NCI-H2107 treated with DMSO at 0.1 percent for 48 hours (cell line): ENCODE data around the gene MYRF.

ENCODE experiments used
- DNase-seq: peaks from one replicate; lab custom pipeline; 2025; ENCODE audit not compliant: unreplicated experiment; lab: John Stamatoyannopoulos, UW

MYRF gene

DNA sequence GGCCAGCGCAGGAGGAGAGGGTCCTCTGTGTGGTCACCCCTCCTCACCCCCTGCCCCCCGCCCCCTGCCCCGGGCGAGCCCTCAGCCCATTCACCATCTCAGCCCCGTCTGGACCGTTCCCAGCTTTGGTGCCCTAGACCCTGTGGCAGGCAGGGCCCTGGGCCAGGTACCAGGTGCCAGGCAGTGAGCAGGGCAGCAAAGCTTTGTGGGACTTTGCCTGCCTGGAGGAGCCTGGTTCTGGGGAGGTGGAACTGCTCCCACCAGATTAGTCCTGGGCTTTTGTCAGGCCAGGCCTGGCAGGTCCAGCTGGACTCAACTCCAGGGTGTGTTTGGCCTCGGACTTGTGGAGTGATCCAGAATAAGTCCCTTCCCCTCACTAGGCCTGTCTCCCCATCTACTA lies 13.7 kb upstream of the MYRF start:
- no peak for DNase-seq

DNA sequence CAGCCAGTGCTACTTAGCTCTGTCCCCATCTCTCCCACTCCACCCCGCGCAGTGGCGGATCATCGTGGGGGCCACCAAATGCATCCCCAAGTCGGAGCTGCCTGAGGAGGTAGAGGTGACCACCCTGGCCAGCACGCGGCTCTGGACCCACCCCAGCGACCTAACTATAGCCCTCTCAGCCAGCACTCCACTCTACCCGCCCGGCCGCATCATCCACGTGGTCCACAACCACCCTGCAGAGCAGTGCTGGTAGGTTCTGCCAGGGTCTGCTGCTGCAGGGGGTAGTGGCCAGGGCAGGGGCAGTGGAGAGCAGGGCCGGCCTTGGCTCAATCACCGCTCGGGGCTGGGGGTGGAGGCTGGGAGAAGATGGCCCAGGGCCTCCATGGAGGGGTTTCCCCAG lies 13.0 kb upstream of the MYRF start:
- DNase-seq, result no peak

DNA sequence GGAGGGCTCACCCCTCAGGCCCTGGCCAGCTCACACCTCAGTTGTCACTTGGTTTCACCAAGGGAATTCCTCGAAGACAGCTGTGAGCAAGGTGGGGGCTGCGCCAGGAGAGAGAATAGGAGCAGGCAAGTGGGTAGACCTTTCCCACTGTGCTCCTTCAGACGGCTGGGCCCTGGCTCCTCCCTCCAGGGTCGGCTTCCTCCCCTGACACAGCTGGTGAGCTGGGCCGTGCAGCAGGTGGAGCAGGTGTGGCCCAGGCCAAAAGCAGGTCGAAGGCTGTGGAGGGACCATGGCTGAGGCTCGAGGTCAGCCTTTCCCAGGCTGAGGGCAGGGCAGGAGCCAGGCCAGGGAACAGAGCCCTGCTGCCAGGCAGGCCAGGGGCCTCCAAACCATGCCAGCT lies 12.5 kb upstream of the MYRF start:
- DNase-seq, result no peak

GRCh38 chr11:61742391-61742790 lies 10.0 kb upstream of the MYRF start:
- DNase-seq, result no peak

GRCh38 chr11:61743486-61744095 lies 8.8 kb upstream of the MYRF start:
- DNase-seq, result no peak

- DNase-seq, result no peak
Observed at GRCh38 chr11:61744181-61744580, 8.3 kb upstream of the MYRF start.

- no peak for DNase-seq
Observed at GRCh38 chr11:61744609-61745156, 7.8 kb upstream of the MYRF start.

GRCh38 chr11:61745781-61746441 lies 6.5 kb upstream of the MYRF start:
- DNase-seq, result no peak

DNA sequence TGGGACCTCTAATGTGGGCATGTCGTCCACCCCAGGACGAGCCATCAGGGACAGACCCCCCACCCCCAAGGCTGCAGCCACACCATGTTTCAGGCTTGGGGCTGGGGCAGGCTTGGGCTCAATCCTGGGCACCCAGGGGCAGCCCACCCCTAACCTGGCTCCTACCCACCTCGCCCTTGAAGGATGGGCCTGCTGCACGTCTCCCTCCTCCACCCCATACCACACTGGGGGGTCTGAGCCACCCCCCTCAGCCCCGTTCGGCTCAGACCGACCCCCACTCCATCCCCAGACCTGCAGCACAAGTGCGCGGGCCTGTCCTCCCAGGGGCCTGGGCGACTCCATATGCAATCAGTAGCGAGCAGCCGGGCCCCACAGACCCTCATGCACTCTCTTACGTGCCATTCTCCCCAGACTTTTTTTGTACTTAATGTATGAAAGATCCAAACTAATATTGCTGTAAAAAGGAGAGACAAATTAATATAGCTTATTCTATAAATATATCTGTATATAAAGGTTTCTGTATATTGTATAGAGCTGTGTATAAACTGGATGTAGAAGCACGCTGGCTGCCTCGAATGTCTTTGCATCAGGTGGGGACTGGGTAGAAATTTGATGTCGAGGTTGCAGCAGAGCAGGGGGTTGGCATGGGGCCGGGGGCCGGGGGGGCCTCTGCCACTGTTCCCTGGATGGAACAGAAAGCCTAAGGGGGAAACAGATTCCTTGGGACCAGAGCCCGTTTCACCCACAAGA lies 5.8 kb upstream of the MYRF start:
- no peak for DNase-seq

- no peak for DNase-seq
Observed at GRCh38 chr11:61747192-61747966, 5.1 kb upstream of the MYRF start.

GRCh38 chr11:61747967-61748285 lies 4.5 kb upstream of the MYRF start:
- DNase-seq, result no peak

DNA sequence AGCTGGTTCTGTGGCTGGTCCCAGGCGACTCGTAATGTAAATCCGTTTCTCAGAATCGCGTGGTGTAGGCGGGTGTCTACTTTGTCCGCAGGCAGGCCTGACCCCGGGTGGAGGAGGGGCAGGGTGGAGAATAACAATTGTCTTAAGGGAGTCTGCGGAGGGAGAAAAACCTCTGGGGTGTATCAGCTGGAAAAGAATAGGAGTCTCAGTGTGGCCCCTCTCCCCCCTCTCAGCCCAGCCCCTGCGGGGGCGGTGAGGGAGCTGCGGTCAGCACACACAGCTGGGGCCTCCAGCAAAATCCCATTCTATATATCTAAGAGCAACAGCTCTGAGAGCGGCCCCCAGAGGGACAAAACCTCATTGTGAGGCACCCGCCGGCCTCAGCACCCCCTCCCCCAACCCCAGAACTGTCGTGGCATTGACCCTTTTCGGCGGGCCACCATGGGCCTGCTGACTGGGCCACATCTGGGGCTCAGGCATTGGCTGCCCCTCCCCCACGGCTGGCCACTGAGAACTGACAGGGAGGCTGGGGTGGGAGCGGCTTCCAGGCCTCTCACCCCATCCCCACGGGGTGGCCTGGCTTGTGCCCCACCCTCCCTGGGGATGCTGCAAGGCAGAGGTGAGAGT lies 2.7 kb upstream of the MYRF start:
- no peak for DNase-seq

GRCh38 chr11:61750631-61751273 lies 1.7 kb upstream of the MYRF start:
- no peak for DNase-seq

GRCh38 chr11:61751384-61751783 lies 1.1 kb upstream of the MYRF start:
- DNase-seq, result no peak

- DNase-seq, result no peak
Observed at GRCh38 chr11:61752925-61753521, 587 bp downstream of the MYRF start.

GRCh38 chr11:61753672-61754071 lies 1.2 kb downstream of the MYRF start:
- DNase-seq, result no peak

DNA sequence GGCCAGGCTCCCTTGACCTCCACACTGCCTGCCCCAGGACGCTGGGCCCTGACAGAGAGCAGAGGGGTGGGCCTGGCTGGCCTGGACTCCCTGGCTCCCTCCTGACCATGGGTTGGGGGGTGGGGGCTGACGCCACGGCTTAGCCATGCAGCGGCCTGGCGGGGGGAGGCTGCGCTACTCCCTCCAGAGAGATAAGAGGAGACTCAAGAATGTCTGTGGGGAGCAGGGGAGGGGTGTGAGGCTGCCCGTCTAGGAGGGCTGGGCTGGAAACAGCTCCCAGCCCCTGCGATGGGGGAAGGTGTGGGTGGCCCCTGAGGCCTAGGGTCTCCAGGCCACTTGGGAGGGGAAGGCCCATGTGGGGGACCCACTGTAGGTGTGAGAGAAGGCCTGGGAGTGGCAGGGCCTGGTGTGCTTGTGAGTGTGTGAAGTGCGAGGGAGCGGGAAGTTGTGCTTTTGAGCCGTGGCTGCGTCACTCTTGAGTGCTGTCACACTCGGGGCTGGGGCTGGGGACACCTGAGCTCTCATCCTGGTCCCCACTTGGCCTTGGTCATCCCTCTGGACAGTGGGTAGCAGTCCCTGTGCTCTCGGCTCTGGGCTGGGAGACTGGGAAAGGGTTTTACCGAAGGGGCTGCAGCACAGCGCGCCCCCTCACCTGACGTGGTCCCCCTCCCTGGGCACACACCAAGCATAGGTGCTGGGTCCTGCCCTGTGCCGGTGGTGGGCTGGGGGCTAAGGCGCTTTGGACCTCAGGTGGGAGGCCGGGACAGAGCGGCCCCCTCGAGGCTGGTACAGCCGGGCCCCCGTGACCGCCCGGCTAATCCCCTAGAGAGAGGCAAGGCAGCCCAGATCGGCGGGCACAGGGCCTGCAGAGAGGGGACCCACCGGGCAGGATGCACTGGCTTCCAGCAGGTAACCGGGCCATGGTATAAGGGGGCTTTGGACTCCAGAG lies 2.4 kb downstream of the MYRF start:
- DNase-seq, result no peak

DNA sequence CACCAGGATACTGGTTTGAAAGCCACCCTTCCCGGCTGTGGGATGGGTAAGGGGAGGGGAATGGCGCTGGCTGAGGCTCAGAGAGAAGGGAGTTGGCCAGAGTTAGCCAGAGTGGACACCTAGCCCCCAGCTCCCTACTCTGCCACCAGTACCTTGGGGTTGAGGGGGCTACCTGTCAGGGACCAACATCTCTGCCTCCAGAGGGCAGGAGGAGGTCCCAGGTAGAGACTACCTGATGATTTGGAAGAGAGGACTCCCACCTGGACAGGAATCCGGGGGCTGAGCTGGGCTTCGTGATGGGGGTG lies 3.7 kb downstream of the MYRF start:
- no peak for DNase-seq
